K562 (cell line): ENCODE data around the gene CDKN2B-AS1.

ENCODE experiments used
- GABPB1 ChIP-seq: sonication (generic); formaldehyde crosslinking; IDR thresholded peaks from 2 replicates; pipeline ENCODE4 v1.8.0; 2022; ENCODE audit warnings: mild to moderate bottlenecking, missing genetic modification reagents
- JUN ChIP-seq, 2 experiments: sonication (generic) in 1 of 2; formaldehyde crosslinking in 1 of 2; IDR thresholded peaks; 2 replicates each; pipeline versions ENCODE4 v1.6.1 to v1.8.0; 2012 to 2022; ENCODE audit warnings: borderline replicate concordance in 2 of 2, mild to moderate bottlenecking in 2 of 2, improper control_type of control experiment in 1 of 2, low read depth in 1 of 2, low read length in 1 of 2, missing genetic modification reagents in 1 of 2
- MAFF ChIP-seq: IDR thresholded peaks from 2 replicates; pipeline ENCODE4 v1.6.1; 2012; ENCODE audit warnings: low read length, improper control_type of control experiment
- NFYB ChIP-seq: IDR thresholded peaks from 2 replicates; pipeline ENCODE4 v1.6.1; 2011; ENCODE audit warnings: mild to moderate bottlenecking, moderate library complexity; ENCODE audit not compliant: insufficient read length; ENCODE audit errors: extremely low read depth
- ZNF23 ChIP-seq: fragments of 250-450 bp; sonication (Bioruptor Pico); IDR thresholded peaks from 2 replicates; pipeline ENCODE4 v1.4.0; 2020; ENCODE audit warnings: mild to moderate bottlenecking
- ZNF830 ChIP-seq: fragments of 250-450 bp; sonication (Bioruptor Pico); IDR thresholded peaks from 2 replicates; pipeline ENCODE4 v1.5.0; 2021; ENCODE audit warnings: mild to moderate bottlenecking
- TF ChIP-seq, protein P1 (sequence below): sonication (generic); formaldehyde crosslinking; IDR thresholded peaks from 2 replicates; pipeline ENCODE4 v1.8.0; 2022; ENCODE audit warnings: mild to moderate bottlenecking, missing genetic modification reagents
- TF ChIP-seq, protein P2 (sequence below): fragments of 250-450 bp; sonication (Bioruptor Pico); IDR thresholded peaks from 2 replicates; pipeline ENCODE4 v1.5.0; 2022; ENCODE audit warnings: mild to moderate bottlenecking

- TF ChIP-seq ZNF23 (CRISPR knock-in tag), result no peak
- TF ChIP-seq GABPB1 (CRISPR knock-in tag), result no peak
- TF ChIP-seq JUN (IDR thresholded peaks at IDR 0.05; ENCODE audit: borderline replicate concordance, low read depth, low read length), result no peak
- TF ChIP-seq JUN (CRISPR knock-in tag; IDR thresholded peaks at IDR 0.05; ENCODE audit: borderline replicate concordance), result no peak
- TF ChIP-seq, protein P1, sequence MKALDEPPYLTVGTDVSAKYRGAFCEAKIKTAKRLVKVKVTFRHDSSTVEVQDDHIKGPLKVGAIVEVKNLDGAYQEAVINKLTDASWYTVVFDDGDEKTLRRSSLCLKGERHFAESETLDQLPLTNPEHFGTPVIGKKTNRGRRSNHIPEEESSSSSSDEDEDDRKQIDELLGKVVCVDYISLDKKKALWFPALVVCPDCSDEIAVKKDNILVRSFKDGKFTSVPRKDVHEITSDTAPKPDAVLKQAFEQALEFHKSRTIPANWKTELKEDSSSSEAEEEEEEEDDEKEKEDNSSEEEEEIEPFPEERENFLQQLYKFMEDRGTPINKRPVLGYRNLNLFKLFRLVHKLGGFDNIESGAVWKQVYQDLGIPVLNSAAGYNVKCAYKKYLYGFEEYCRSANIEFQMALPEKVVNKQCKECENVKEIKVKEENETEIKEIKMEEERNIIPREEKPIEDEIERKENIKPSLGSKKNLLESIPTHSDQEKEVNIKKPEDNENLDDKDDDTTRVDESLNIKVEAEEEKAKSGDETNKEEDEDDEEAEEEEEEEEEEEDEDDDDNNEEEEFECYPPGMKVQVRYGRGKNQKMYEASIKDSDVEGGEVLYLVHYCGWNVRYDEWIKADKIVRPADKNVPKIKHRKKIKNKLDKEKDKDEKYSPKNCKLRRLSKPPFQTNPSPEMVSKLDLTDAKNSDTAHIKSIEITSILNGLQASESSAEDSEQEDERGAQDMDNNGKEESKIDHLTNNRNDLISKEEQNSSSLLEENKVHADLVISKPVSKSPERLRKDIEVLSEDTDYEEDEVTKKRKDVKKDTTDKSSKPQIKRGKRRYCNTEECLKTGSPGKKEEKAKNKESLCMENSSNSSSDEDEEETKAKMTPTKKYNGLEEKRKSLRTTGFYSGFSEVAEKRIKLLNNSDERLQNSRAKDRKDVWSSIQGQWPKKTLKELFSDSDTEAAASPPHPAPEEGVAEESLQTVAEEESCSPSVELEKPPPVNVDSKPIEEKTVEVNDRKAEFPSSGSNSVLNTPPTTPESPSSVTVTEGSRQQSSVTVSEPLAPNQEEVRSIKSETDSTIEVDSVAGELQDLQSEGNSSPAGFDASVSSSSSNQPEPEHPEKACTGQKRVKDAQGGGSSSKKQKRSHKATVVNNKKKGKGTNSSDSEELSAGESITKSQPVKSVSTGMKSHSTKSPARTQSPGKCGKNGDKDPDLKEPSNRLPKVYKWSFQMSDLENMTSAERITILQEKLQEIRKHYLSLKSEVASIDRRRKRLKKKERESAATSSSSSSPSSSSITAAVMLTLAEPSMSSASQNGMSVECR (CRISPR knock-in tag), result no peak
- TF ChIP-seq NFYB, result no peak
- TF ChIP-seq MAFF, result no peak
- TF ChIP-seq, protein P2, sequence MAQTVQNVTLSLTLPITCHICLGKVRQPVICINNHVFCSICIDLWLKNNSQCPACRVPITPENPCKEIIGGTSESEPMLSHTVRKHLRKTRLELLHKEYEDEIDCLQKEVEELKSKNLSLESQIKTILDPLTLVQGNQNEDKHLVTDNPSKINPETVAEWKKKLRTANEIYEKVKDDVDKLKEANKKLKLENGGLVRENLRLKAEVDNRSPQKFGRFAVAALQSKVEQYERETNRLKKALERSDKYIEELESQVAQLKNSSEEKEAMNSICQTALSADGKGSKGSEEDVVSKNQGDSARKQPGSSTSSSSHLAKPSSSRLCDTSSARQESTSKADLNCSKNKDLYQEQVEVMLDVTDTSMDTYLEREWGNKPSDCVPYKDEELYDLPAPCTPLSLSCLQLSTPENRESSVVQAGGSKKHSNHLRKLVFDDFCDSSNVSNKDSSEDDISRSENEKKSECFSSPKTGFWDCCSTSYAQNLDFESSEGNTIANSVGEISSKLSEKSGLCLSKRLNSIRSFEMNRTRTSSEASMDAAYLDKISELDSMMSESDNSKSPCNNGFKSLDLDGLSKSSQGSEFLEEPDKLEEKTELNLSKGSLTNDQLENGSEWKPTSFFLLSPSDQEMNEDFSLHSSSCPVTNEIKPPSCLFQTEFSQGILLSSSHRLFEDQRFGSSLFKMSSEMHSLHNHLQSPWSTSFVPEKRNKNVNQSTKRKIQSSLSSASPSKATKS (CRISPR knock-in tag), result no peak
- no peak for TF ChIP-seq ZNF830 (CRISPR knock-in tag)
Measured at GRCh38 chr9:22112870-22113821, 118.6 kb downstream of the CDKN2B-AS1 start.
